CD4-positive, CD25-positive, alpha-beta regulatory T cell (primary cell): ENCODE measurements around the gene ZFP36L1. TPM values are rescaled to one million over a fixed set of nuclear protein-coding genes. Genes with fewer than 3 reads are reported as not detected.

Experiments
- ATAC-seq, 2 donors: fragments of 150-1000 bp; cut with Tn5 transposase; one replicate each; pipeline ENCODE4 v1.10.0; 2021; ENCODE audit warnings: low read depth in 2 of 2, moderate number of reproducible peaks in 2 of 2, moderate library complexity in 1 of 2
- DNase-seq, 3 donors: peaks; one replicate each; pipeline versions ENCODE4 v3.0.0 to v3.0.0-alpha.2; 2012 to 2022; ENCODE audit warnings: mixed read lengths in 1 of 3
- H3K27ac ChIP-seq: one replicate; pipeline ENCODE4 v1.7.0; 2013; ENCODE audit warnings: mild to moderate bottlenecking, low read length; ENCODE audit not compliant: insufficient read depth, poor library complexity, severe bottlenecking
- H3K27me3 ChIP-seq: one replicate; pipeline ENCODE4 v1.7.0; 2013; ENCODE audit warnings: low read length; ENCODE audit not compliant: control insufficient read depth, insufficient read depth
- H3K36me3 ChIP-seq: one replicate; pipeline ENCODE4 v1.7.0; 2013; ENCODE audit warnings: mild to moderate bottlenecking, low read length, moderate library complexity; ENCODE audit not compliant: control insufficient read depth, insufficient read depth
- H3K4me1 ChIP-seq: 2 replicates; pipeline ENCODE4 v1.7.0; 2013; ENCODE audit warnings: mild to moderate bottlenecking, low read length; ENCODE audit not compliant: insufficient read depth, control insufficient read depth, poor library complexity, severe bottlenecking
- H3K4me3 ChIP-seq: one replicate; pipeline ENCODE4 v1.7.0; 2013; ENCODE audit warnings: low read depth, mild to moderate bottlenecking, low read length, moderate library complexity
- H3K9me3 ChIP-seq, 2 experiments: 1 replicate in 1 of 2; 2 replicates in 1 of 2; pipeline ENCODE4 v1.7.0; 2013; ENCODE audit warnings: low read length in 2 of 2, mild to moderate bottlenecking in 1 of 2, moderate library complexity in 1 of 2; ENCODE audit not compliant: control insufficient read depth in 2 of 2
- H3K27ac Mint-ChIP-seq, 3 donors: one replicate each; pipeline ENCODE4 v1.8.0; 2020 to 2022; ENCODE audit warnings: mild to moderate bottlenecking in 3 of 3, mixed read lengths in 3 of 3, moderate library complexity in 2 of 3
- H3K27me3 Mint-ChIP-seq: one replicate; pipeline ENCODE4 v1.8.0; 2022; ENCODE audit warnings: mild to moderate bottlenecking, mixed read lengths
- H3K36me3 Mint-ChIP-seq: one replicate; pipeline ENCODE4 v1.8.0; 2020; ENCODE audit warnings: mixed read lengths
- H3K4me1 Mint-ChIP-seq, 4 donors: one replicate each; pipeline ENCODE4 v1.8.0; 2020 to 2022; ENCODE audit warnings: mixed read lengths in 4 of 4, mild to moderate bottlenecking in 1 of 4
- H3K4me3 Mint-ChIP-seq, 4 donors: one replicate each; pipeline ENCODE4 v1.8.0; 2020 to 2022; ENCODE audit warnings: mild to moderate bottlenecking in 4 of 4, mixed read lengths in 4 of 4, moderate library complexity in 3 of 4
- H3K9me3 Mint-ChIP-seq, 7 donors: one replicate each; pipeline ENCODE4 v1.8.0; 2020 to 2022; ENCODE audit warnings: mixed read lengths in 7 of 7, mild to moderate bottlenecking in 3 of 7, moderate library complexity in 2 of 7
- polyA plus RNA-seq, 4 donors: library from polyadenylated mRNA; unstranded; fragments of 300-500 nt; fragmentation: Illumina TruSeq; gene quantifications; one replicate each; pipeline ENCODE4 v1.2.3, GENCODE V29; 2021
- total RNA-seq: library from RNA; stranded (reverse); gene quantifications from one replicate; pipeline ENCODE4 v1.2.3, GENCODE V29; 2022

ZFP36L1 gene, protein sequence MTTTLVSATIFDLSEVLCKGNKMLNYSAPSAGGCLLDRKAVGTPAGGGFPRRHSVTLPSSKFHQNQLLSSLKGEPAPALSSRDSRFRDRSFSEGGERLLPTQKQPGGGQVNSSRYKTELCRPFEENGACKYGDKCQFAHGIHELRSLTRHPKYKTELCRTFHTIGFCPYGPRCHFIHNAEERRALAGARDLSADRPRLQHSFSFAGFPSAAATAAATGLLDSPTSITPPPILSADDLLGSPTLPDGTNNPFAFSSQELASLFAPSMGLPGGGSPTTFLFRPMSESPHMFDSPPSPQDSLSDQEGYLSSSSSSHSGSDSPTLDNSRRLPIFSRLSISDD
- total RNA-seq = 200 TPM
- polyA plus RNA-seq = 100 to 1,000 TPM in 2 of 4 donors, 10 to 100 TPM in 2; 78.5 to 116 (median 105) TPM

DNA sequence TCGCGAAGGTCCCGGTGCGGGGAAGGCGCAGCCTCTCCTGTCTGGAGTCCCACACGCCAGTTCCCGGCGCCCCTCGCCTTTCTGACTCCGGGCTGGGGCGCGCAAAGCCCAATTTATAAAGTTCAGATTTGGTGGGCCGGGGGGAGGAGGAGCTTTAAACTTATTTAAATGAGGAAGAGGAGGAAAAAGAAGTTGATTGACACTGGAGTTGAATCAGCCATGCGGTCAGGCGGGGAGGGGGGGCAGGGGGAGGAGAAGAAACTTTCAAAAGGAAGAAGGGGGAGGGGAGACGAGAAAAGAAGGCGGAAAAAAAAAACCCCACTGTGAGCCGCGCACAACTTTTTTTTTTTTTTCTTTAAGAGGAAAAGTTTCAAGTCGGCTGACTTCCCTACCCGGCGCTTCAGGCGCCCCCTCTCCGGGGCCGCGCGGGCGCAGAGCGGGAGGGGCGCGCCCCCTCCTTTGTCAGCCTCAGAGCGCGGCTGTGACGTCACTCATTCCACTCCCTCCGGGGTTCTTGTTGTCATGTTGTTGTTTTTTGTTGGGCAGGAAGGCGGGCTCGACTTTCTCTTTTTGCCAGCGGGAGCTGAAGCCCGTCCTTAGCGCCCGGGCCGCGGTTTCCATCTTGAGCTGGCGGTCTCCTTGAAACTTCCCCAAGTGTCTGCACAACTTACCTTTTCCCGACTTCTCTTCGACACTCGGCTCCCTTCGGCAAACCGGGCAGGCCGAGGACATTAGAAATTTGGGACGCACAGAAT lies at the start of gene ZFP36L1:
Gene ZFP36L1 (minus strand): TSS at position 89 of the 755 bp plus-strand sequence. CDS start 129 bp downstream, outside the sequence.
- peaks cover 32% of the 10 kb centered on the region for H3K36me3 Mint-ChIP-seq
- Histone ChIP-seq H3K4me1 (peaks cover 47% of the 10 kb centered on the region), H3K4me3 (peak within 1 kb of the TSS; percentile 99), H3K27ac (peak within 1 kb of the TSS; percentile 99), H3K36me3 (peaks cover 16% of the 10 kb centered on the region), H3K27me3 (no peaks in the 10 kb centered on the region), H3K9me3 (no peaks in the 10 kb centered on the region)
- DNase-seq (peak; percentile 88 to 97 (median 89)), ATAC-seq (peak; percentile 27 to 33)
- peaks cover 8 to 59% (median 32%) of the 10 kb centered on the region in 4 donors for H3K4me1 Mint-ChIP-seq
- H3K9me3 Mint-ChIP-seq = peaks cover 0 to 5% (median 0%) of the 10 kb centered on the region in 7 donors
- H3K4me3 Mint-ChIP-seq = peak within 1 kb of the TSS; percentile 95 to 100 (median 98)
- peaks cover 26% of the 10 kb centered on the region for H3K27me3 Mint-ChIP-seq
- H3K27ac Mint-ChIP-seq = peak within 1 kb of the TSS; percentile 98 to 100 (median 100)

DNA sequence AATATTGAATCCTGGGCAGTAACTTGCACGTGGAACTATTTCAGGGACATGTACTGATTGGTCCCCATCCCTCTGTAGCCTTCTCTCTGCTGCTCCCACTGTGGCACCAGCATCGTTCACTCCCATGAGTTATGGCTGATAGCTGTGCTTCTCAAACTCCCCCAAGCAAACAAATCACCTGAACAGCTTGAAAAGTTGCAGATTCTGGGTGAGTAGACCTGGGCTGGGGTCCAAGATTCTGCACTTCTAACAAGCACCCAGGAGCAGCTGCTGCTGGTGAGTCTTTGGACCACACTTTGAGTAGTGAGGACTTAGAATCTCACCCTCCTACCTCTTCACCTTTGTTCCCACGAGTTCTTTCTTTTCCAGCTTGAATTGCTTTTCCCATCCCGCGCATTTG lies 49.4 kb upstream of the ZFP36L1 start:
- Histone ChIP-seq H3K27me3 (peaks cover 2% of the 10 kb centered on the region), H3K36me3 (no peaks in the 10 kb centered on the region), H3K4me3 (no peak overlapping the region), H3K27ac (no peak overlapping the region), H3K9me3 (peaks cover 0 to 2% of the 10 kb centered on the region in 2 experiments), H3K4me1 (peaks cover 9% of the 10 kb centered on the region)
- H3K4me1 Mint-ChIP-seq = peaks cover 5 to 27% (median 13%) of the 10 kb centered on the region in 4 donors
- no peak overlapping the region for H3K4me3 Mint-ChIP-seq
- peak overlapping the region in 2 of 3 donors; percentile 2 to 88 for H3K27ac Mint-ChIP-seq
- H3K9me3 Mint-ChIP-seq = peaks cover 0 to 4% (median 0%) of the 10 kb centered on the region in 7 donors
- H3K27me3 Mint-ChIP-seq = peaks cover 12% of the 10 kb centered on the region
- ATAC-seq = no peak
- no peaks in the 10 kb centered on the region for H3K36me3 Mint-ChIP-seq
- DNase-seq = no peak

DNA sequence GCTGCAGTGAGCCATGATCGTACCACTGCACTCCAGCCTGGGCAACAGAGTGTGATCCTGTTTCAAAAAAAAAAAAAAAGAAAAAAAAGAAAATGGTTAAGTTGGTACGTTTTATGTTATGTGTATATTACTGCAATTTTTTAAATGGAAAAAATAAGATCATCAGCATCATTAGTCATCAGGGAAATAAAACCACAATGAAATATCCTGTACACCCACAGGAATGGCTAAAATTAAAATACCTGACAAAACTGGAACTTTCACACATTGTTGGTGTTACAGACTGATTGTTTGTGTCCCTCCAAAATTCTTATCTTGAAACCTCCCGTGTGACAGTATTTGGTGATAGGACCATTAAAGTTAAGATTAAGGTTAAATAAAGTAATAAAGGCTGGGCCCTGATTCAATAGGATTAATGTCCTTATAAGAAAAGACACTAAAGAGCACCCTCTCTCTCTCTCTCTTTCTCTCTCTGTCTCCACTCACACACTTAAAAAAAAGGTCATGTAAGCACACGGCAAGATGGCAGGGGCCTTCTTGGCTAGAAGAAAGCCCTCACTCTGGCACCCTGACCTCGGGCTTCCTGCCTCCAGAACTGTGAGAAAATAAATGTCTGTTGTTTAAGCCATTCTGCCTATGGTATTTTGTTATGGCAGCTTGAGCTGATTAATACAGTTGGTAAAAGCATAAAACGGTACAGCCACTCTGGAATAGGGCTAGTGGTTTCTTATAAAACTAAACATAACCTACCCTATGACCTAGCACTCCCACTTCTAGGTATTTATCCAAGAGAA lies 48.3 kb upstream of the ZFP36L1 start:
- Histone ChIP-seq H3K27ac (no peak overlapping the region), H3K4me3 (no peak overlapping the region), H3K27me3 (peaks cover 5% of the 10 kb centered on the region), H3K9me3 (peaks cover 6 to 8% of the 10 kb centered on the region in 2 experiments), H3K36me3 (no peaks in the 10 kb centered on the region), H3K4me1 (peaks cover 9% of the 10 kb centered on the region)
- H3K27ac Mint-ChIP-seq = peak overlapping the region in 1 of 3 donors; percentile 68
- ATAC-seq (no peak), DNase-seq (no peak)
- H3K36me3 Mint-ChIP-seq = no peaks in the 10 kb centered on the region
- no peak overlapping the region for H3K4me3 Mint-ChIP-seq
- peaks cover 5 to 27% (median 15%) of the 10 kb centered on the region in 4 donors for H3K4me1 Mint-ChIP-seq
- H3K27me3 Mint-ChIP-seq = peaks cover 12% of the 10 kb centered on the region
- H3K9me3 Mint-ChIP-seq = peaks cover 0 to 13% (median 2%) of the 10 kb centered on the region in 7 donors

DNA sequence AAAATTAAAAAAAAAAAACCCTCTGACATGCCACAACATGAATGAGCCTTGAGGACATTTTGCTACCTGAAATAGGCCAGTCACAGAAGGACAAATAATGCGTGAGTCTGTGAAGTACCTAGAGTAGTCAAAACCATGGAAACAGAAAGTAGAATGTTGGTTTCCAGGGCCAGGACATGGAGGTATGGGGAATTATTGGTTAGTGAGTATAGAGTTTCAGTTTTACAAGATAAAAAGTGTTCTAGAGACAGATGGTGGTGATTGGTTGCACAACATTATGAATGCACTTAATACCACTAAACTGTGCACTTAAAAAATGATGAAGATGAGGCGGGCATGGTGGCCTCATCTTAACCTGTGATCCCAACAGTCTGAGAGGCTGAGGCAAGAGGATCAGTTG lies 47.6 kb upstream of the ZFP36L1 start:
- Histone ChIP-seq H3K4me3 (no peak overlapping the region), H3K36me3 (no peaks in the 10 kb centered on the region), H3K9me3 (peaks cover 11 to 13% of the 10 kb centered on the region in 2 experiments), H3K27me3 (peaks cover 8% of the 10 kb centered on the region), H3K4me1 (peaks cover 9% of the 10 kb centered on the region), H3K27ac (no peak overlapping the region)
- DNase-seq = no peak
- H3K27me3 Mint-ChIP-seq = peaks cover 12% of the 10 kb centered on the region
- H3K36me3 Mint-ChIP-seq = no peaks in the 10 kb centered on the region
- no peak overlapping the region for H3K27ac Mint-ChIP-seq
- no peak overlapping the region for H3K4me3 Mint-ChIP-seq
- H3K9me3 Mint-ChIP-seq = peaks cover 0 to 20% (median 4%) of the 10 kb centered on the region in 7 donors
- ATAC-seq = no peak
- peaks cover 5 to 27% (median 20%) of the 10 kb centered on the region in 4 donors for H3K4me1 Mint-ChIP-seq

DNA sequence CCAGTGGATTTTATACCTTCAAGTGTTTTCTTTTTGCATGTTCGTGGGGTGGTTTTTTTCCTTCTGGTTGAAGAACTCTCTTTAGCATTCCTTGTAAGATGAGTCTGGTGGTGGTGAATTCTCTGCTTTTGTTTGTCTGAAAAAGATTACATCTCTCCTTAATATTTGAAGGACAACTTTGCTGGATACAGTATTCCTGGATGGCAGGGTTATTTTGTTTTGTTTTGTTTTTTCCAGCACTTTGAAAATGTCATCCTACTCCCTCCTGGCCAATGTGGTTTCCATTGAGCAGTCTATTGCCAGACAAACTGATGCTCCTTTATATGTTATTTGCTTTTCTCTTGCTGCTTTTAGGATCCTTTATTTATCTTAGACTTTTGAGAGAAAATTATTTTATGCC lies 43.2 kb upstream of the ZFP36L1 start:
- peaks cover 8% of the 10 kb centered on the region for H3K27me3 Mint-ChIP-seq
- Histone ChIP-seq H3K9me3 (peaks cover 11 to 14% of the 10 kb centered on the region in 2 experiments), H3K27me3 (peaks cover 6% of the 10 kb centered on the region), H3K4me3 (no peak overlapping the region), H3K36me3 (no peaks in the 10 kb centered on the region), H3K27ac (no peak overlapping the region), H3K4me1 (peaks cover under 1% of the 10 kb centered on the region)
- peaks cover 0 to 10% (median 5%) of the 10 kb centered on the region in 4 donors for H3K4me1 Mint-ChIP-seq
- no peak for DNase-seq
- peaks cover 0 to 22% (median 8%) of the 10 kb centered on the region in 7 donors for H3K9me3 Mint-ChIP-seq
- ATAC-seq = no peak
- peak overlapping the region in 1 of 4 donors; percentile 72 for H3K4me3 Mint-ChIP-seq
- no peaks in the 10 kb centered on the region for H3K36me3 Mint-ChIP-seq
- H3K27ac Mint-ChIP-seq = no peak overlapping the region

DNA sequence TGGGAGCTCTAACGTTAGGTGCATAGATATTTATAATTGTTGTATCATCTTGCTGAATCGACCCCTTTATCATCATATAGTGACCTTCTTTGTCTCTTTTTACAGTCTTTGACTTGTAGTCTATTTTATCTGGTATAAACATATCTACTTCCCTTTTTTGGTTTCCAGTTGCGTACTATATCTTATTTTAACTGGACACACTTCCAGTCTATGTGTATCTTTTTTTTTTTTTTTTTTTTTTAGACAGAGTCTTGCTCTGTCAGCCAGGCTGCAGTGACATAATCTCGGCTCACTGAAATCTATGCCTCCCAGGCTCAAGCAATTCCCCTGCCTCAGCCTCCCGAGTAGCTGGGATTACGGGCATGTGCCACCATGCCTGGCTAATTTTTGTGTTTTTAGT lies 41.9 kb upstream of the ZFP36L1 start:
- Mint-ChIP-seq H3K4me3 (no peak overlapping the region), H3K9me3 (peaks cover 0 to 23% (median 8%) of the 10 kb centered on the region in 7 donors), H3K27me3 (peaks cover 14% of the 10 kb centered on the region), H3K36me3 (no peaks in the 10 kb centered on the region), H3K4me1 (peaks cover 0 to 10% (median 4%) of the 10 kb centered on the region in 4 donors), H3K27ac (no peak overlapping the region)
- Histone ChIP-seq H3K4me3 (no peak overlapping the region), H3K27ac (no peak overlapping the region), H3K36me3 (no peaks in the 10 kb centered on the region), H3K27me3 (peaks cover 6% of the 10 kb centered on the region), H3K9me3 (peaks cover 11 to 14% of the 10 kb centered on the region in 2 experiments), H3K4me1 (no peaks in the 10 kb centered on the region)
- DNase-seq (no peak), ATAC-seq (no peak)

DNA sequence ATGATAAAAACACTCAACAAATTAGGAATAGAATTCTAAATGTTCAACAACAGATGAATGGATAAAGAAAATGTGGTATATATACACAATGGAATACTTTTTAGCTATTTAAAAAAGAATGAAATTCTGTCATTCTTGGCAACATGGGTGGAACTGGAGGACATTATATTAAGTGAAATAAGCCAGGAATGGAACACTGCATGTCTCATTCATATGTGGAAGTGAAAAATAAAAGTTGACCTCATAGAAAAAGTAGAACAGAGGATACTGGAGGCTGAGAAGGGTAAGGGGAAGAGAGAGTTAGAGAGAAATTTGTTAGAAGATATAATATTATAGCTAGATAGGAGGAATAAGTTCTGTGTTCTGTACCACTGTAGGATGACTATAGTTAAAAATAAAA lies 35.8 kb upstream of the ZFP36L1 start:
- H3K27me3 ChIP-seq = no peaks in the 10 kb centered on the region
- no peak overlapping the region for H3K27ac ChIP-seq
- DNase-seq = no peak
- H3K4me3 Mint-ChIP-seq = no peak overlapping the region
- no peak overlapping the region for H3K4me3 ChIP-seq
- H3K4me1 Mint-ChIP-seq = peaks cover 0 to 12% (median 0%) of the 10 kb centered on the region in 4 donors
- H3K36me3 Mint-ChIP-seq = no peaks in the 10 kb centered on the region
- peaks cover 0 to 6% (median 2%) of the 10 kb centered on the region in 7 donors for H3K9me3 Mint-ChIP-seq
- no peaks in the 10 kb centered on the region for H3K4me1 ChIP-seq
- no peak overlapping the region for H3K27ac Mint-ChIP-seq
- no peaks in the 10 kb centered on the region for H3K36me3 ChIP-seq
- ATAC-seq = no peak
- peaks cover 14% of the 10 kb centered on the region for H3K27me3 Mint-ChIP-seq
- no peaks in the 10 kb centered on the region for H3K9me3 ChIP-seq
